Activated CD4-positive, alpha-beta T cell treated with anti-CD3 and anti-CD28 coated beads, Interleukin-2, amount 50 U/mL, for 24 hours (primary cell): ENCODE data around the gene VPS45.
"Not testable (repeated sequence)": the region's sequence is repeated elsewhere in the genome, so short reads cannot be mapped to it uniquely, and the experiment has no call there.

Experiments
- DNase-seq, 2 donors: peaks; one replicate each; pipeline ENCODE4 v3.0.0-alpha.2; 2020; ENCODE audit warnings: low read depth in 1 of 2, low spot score in 1 of 2

Gene VPS45, protein sequence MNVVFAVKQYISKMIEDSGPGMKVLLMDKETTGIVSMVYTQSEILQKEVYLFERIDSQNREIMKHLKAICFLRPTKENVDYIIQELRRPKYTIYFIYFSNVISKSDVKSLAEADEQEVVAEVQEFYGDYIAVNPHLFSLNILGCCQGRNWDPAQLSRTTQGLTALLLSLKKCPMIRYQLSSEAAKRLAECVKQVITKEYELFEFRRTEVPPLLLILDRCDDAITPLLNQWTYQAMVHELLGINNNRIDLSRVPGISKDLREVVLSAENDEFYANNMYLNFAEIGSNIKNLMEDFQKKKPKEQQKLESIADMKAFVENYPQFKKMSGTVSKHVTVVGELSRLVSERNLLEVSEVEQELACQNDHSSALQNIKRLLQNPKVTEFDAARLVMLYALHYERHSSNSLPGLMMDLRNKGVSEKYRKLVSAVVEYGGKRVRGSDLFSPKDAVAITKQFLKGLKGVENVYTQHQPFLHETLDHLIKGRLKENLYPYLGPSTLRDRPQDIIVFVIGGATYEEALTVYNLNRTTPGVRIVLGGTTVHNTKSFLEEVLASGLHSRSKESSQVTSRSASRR

DNA sequence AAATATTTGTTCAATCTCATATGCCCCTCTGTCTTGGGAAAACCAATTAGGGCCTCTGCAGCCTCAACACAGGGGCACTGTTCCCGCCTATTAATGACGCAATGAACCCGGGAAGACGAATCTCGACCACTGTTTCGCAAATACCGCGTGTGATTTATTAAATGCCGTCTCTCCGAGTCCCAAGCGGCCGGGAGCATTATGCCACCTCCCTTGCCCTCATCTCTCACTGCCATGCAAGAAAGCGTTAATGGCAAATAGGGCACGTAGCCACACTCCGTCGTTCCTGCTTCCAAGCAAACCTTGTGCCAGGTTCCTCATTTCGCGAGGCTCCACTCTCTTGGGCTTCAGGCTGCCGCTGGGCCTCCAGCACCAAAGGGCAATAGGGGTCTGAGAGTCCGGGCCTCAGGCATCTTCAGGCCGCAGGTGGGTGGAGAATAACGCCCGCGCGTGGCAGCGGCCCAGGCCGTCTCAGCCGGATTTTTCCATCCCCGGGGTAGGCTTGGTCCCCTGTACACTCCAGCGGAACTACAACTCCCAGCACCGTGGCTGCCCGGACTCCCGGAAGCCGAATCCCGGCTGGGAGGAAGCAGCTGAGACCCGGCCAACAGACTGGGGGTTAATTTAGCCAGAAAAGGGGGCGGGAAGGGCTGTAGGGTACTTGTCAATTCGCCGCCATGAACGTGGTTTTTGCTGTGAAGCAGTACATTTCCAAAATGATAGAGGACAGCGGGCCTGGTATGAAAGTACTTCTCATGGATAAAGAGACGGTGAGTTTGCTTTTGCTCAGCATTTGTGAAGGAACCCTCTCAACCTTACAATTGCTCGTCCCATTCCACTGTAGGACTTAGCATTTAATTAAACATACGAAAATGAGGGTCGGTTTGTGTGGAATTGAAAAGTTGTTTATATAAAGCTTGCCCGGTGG is at the start of gene VPS45:
VPS45 (plus strand) TSS at position 593 of the 925 bp plus-strand sequence; CDS start at position 675, 82 bp downstream.
- peak; percentile 68 to 83 for DNase-seq

DNA sequence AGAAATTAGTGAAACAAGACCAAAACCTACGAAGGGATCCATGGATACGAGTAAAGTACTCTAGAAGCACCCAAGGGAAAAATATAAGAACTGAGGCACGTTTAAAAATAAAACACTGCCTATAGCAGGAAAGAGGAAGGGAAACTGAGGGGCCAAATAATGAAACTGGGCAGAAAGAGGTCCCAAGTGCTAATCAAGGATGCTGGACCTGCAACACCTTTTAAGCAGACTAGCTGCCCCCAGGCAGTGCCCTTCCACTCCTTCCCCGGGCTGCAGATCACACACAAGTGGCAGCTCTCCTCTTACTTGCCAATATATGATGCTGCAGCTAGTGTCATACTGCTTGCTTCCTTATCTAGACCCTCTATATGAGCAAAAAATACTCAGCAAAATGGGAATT is 49.4 kb upstream of the VPS45 start:
- no peak for DNase-seq

DNA sequence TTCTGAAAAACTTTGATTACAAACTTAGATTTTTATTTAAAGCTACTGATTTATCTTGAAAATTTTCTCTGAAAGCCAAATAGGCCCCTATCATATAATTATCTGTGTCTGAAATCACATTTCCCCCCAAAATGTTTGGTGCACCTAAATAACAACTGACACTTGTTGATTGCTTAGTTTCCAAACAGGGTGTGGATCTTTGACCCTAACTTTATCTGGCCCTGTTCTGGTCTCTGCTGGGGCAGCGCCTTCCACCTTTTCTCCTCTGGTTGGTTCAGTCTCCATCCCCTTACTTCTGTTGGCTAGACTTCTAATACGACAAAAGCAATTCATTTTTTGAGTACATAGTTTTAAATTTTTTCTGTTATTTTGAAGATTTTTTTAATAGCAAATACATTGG is 46.9 kb upstream of the VPS45 start:
- DNase-seq, result no peak

DNA sequence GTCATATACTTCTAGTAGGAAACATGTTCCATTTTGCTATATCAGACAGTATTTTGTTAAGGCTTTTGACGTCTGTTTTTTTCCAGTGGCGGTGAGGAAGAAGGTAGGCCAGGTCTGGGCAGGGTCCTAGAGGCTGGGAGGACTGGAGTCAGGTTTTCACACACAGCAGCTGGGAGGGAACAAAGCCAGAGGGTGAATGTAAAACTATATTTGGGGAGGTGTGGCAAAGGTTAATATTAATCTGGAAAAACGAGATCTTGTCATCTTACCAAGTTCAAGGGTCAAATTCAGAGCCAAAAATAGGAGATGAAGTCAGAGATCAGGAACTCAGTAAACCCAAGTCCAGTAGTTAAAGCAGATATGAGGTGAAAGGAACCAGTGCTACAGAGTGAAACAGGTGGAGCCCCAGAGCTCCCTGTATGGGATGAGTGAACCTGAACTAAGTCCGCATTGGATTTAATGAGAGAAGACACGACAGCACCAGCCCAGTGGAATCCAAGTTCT is 46.3 kb upstream of the VPS45 start:
- no peak for DNase-seq

DNA sequence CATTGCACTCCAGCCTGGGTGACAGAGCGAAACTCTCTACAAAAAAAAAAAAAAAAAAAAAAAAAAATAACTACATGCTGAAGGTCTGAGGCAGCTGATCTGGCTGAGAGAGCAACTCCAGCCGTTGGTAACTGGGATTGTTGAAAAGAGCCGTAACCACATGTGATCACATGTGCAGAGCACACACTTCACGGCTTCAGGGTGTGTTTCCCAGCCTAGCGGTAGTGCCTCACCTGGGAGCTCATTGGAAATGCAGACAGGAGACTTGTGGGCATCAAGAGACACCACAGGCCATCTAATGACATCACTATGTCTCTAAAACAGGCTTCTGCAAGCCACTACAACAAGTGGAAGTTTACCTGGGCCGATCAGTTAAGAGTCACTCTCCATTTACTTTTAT is 45.2 kb upstream of the VPS45 start:
- DNase-seq, result no peak

DNA sequence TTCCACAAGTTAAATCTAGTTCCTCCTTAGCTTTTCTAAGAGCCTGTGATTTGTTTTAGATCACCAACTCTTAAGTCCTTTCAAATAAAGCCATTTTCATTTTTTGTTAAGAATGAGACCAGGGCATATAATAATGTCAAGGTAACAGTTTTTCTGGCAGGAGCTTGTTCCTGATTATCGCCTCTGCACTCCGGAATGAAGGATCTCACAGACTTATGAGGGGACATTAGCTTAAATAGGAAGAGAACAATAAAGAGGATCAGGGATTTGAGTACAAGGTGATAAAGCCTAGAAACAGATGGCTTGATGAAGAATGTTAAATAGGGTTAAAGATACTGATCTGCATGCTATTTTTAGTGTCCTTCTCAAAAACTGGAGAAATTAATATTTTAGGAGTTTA is 43.4 kb upstream of the VPS45 start:
- no peak for DNase-seq

DNA sequence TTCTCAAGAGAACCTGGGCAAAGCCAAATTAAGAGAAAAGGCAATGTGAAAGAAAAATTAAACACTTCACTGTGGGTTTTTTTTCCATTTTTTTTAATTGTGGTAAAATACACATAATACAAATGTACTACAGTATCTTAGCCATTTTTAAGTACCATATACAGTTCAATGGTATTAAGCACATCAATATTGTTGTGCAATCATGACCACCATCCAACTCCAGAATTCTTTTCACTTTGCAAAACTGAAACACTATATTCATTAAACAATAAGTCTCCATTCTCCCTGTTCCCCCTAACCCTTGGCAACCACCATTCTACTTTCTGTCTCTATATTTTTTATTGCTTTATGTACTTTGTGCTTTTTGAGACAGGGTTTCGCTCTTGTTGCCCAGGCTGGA is 39.3 kb upstream of the VPS45 start:
- no peak for DNase-seq

DNA sequence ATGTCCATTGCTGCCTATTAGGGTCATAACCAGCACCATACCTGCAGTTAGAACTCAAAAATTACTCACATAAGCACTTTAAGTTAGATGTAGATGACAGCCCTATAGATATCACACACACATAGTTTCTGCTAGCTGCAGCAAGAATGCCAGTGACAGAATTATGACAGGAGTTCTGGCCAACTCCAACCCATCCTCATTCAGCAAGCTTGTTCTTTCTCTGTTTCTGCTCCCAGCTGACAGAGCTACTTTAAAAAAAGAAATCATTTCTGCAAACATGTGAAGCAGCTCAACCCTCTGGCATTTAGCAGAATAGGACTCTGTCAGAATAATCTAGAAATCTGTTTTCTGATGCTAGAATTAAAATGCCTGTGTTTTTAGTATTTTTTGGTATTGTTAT is 33.2 kb upstream of the VPS45 start:
- no peak for DNase-seq

DNA sequence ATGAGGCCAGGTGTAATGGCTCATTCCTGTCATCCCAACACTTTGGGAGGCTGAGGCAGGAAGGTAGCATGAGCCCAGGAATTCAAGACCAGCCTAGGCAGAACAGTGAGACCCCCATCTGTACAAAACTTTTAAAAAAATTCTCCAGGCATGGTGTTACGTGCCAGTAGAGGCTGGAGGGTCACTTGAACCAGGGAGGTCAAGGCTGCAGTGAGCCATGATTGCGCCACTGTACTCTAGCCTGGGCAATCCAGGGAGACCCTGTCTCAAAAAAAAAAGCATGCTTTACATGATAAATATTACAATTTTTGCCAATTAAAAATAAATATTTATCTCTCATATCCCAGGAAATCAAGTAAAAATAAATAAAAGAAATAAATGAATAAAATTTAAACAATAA is 17.6 kb upstream of the VPS45 start:
- DNase-seq, result no peak

DNA sequence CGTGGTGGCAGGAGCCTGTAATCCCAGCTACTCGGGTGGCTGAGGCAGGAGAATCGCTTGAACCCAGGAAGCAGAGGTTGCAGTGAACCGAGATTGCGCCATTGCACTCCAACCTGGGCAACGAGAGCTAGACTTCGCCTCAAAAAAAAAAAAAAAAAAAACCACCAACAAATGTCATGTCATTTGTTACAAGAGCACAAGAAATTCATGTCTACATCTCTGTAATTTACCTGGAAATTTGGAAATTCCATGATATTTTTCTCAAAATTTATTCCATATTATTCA is 16.5 kb upstream of the VPS45 start:
- DNase-seq, result no peak

DNA sequence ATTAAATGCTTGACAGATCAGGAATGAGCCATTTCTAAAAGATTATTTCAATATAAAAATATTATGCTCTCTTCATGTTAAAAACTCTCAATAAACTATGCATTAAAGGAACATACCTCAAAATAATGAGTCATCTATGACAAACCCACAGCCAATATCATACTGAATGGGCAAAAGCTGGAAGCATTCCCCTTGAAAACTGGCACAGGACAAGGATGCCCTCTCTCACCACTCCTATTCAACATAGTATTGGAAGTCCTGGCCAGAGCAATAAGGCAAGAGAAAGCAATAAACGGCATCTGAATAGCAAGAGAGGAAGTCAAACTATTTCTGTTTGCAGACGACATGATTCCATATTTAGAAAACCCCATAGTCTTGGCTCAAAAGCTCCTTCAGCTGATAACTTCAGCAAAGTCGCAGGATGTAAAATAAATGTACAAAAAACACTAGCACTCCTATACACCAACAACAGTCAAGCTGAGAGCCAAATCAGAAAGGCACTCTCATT is 15.6 kb upstream of the VPS45 start:
- DNase-seq, result not testable (repeated sequence)

DNA sequence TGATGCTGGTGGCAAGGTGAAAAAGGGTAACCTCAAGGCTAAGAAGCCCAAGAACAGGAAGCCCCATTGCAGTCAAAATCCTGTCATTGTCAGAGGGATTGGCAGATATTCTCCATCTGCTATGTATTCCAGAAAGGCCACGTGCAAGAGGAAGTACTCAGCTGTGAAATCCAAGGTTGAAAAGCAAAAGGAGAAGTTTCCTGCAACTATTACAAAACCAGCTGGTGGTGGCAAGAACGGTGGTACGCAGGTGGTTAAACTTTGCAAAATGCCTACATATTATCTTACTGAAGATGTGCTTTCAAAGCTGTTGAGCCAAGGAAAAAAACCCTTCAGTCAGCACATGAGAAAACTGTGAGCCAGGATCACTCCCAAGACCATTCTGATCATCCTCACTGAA is 13.7 kb upstream of the VPS45 start:
- no peak for DNase-seq

DNA sequence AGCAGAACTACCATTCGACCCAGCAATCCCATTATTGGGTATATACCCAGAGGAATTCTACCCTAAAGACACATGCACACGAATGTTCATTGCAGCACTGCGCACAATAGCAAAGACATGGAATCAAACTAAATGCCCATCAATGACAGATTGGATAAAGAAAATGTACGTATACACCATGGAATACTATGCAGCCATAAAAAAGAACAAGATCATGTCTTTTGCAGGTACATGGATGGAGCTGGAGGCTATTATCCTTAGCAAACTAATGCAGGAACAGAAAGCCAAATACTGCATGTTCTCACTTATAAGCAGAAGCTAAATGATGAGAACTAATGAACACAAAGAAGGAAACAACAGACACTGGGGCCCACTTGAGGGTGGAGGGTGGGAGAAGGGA is 12.1 kb upstream of the VPS45 start:
- DNase-seq, result not testable (repeated sequence)

DNA sequence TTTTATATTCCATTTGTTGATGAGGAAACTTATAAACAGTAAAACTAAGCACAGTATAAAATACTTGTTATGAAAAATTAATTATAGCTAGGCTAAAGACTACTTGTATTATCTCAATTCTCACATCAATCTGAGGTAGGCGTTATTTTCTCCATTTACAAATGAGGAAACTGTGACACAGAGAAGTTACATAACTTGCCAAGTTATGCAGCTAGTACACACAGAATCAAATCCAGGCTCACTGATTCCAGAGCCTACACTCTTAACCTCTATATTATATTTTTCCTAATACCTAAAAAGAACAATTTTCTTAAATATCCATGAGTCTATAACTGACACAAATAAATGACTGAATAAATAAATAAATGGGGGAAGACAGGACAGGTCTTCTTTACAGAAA is 11.2 kb upstream of the VPS45 start:
- no peak for DNase-seq

DNA sequence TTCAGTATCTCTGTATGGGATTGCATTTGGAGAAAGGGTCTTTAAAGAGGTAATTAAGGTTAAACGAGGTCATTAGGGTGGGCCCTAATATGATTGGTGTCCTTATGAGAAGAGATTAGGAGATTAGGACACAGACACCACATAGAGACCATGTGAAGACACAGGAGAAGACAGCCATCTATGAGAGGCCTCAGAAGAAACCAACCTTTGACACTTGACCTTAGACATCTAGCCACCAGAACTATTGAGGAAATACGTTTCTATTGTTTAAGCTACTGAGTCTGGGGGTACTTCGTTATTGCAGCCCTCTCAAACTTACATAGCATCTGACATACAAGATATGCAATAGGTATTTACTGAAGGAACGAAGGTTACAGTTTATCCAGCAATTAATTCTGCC is 7.3 kb upstream of the VPS45 start:
- DNase-seq, result no peak

DNA sequence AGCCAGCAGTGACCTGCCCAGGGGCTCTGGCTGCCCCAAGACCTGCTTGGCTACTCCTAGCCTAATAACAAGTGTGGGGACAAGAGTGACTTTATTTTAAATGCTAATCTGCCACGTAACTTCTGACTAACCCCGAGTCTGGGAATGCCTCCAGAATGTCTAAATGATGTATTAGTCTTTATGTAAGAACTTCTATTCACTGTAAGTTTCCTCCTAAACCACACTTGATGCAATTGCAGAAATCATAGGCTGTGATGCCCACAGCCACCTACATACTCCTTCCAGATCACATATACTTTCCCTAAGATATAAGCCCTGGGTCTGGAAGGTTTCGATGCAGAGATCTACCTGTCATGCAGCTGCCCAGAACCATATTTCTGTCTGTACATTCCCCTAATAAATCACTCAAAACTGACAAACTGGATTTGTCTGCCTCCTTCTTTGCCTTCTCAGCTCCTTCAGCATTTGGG is 5.9 kb upstream of the VPS45 start:
- no peak for DNase-seq

DNA sequence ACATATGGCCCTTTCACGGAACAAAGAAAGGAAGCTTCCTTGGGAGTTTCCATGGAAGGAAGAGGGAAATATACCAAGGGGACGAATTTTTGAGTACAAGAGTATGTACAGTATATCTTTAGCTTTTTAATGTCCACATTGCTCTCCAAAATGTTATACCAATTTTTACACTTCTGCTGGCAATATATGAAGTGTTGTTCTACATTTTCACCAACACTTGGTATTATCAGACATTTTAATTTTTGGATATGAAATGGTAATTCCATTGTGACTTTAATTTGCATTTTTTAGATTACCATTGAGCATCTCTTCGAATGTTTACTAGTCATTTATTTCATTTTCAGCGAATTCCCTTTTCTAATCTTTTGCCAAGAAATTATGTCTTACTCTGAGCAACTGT is 5.5 kb upstream of the VPS45 start:
- DNase-seq, result no peak

DNA sequence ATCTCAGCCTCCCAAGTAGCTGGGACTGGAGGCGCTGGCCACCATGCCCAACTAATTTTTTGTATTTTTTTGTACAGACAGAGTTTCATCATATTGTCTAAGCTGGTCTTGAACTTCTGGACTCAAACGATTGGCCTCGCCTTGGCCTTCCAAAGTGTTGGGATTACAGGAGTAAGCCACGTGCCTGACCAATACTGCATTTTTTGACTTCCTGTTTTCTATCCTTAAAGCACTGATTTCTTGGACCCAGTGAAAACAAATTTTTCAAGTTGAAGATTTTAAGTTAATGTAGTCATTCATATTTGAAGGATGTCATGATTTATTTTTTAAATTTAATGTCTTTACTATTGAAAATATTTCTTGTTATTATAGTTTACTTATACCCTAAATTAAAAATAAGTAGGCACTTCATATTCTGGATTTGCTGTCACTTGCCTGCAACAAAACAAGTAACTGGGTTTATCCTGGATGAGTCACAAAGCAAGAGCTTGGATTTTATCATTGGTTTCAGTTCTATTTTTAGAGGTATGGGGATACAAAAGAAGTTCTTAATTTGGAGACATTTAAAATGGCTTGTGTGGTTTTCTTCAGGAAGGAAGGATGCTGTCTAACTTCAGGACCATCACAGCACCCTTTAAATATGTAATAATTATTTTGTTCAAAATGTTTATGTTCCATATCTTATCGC is 2.2 kb upstream of the VPS45 start:
- DNase-seq, result no peak

DNA sequence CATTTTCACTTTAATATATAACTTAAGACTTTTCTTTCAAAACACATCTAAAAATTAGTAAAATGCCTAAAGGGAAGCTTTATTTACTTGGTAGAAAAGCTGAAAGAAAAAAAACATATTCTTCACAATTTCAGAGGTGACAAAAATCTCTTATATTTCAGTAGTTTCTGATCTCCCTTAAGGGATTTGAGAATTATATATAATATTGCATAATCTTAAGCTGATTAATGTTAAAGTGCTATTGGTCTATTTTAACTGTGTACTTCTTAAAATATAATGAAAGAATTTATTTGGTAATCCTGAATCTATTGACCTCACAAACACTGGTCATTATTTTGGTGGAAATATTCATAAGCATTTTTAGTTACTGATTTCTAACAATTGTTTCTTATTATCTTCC is 1.2 kb upstream of the VPS45 start:
- no peak for DNase-seq

DNA sequence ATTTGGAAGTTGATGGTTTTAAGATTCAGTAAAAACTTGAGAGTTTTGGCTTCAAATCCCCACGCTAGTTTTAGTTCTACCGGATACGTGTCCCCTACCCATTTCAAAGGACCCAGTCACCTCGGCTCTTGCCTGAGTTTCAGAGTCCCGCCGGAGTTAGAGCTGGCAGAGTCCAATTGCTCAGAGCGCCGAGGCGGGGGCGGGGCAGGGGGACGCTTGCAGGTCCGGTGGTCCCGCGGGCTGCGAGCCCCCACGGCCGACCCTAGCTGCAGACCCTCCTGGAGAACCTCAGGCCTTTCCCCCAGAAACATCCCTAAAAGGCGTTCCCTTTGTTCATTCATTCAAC is 765 bp upstream of the VPS45 start:
- DNase-seq, result peak; percentile 13 to 16

DNA sequence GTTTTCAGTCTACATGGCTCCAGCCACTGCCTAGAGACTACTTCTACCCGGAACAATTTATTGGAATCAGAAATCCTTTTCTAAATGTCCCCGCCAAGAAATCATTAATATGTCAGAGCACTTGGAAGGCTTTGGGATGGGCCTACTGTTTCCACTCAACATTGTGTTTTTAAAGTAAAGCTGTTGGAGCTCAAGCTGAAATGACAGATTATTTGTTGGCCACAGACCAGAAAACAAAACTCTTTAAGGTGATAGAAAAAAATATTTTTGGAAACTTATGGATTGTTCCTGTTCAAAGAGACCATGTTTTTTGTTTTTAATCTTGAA is 496 bp downstream of the VPS45 start:
- DNase-seq, result no peak
